Stimulated activated CD4-positive, alpha-beta T cell treated with anti-CD3 and anti-CD28 coated beads, Interleukin-12 subunit alpha, Interleukin-12 subunit beta, amount 100 ng/mL, for 48 hours (primary cell): ENCODE measurements around the gene RAB11FIP4.

ENCODE experiments used
- DNase-seq, 3 donors: peaks; one replicate each; pipeline ENCODE4 v3.0.0-alpha.2; 2020; ENCODE audit warnings: low read depth in 2 of 3, low spot score in 1 of 3

RAB11FIP4 gene

GRCh38 chr17:31405890-31406371 lies 14.5 kb downstream of the RAB11FIP4 start:
- no peak for DNase-seq

DNA sequence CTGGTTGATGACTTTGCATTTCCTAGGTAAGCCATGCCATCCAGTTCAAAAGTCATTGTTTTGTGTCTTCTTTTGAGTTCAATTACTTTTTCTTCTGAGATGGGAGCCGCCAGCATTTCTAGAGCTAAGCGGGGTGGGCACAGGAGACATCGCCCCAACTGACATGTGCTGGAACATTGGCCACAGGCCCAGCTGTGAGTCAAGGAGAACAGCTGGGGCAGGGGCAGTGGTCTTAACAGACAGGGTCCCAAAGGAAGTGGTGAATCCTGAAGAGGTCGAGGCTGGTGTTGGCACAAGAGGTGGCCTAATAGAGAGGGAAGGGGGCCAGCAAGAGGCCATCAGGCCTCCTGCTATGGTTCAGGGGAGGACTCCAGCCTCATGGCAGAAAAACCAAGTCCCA lies 17.1 kb downstream of the RAB11FIP4 start:
- no peak for DNase-seq

DNA sequence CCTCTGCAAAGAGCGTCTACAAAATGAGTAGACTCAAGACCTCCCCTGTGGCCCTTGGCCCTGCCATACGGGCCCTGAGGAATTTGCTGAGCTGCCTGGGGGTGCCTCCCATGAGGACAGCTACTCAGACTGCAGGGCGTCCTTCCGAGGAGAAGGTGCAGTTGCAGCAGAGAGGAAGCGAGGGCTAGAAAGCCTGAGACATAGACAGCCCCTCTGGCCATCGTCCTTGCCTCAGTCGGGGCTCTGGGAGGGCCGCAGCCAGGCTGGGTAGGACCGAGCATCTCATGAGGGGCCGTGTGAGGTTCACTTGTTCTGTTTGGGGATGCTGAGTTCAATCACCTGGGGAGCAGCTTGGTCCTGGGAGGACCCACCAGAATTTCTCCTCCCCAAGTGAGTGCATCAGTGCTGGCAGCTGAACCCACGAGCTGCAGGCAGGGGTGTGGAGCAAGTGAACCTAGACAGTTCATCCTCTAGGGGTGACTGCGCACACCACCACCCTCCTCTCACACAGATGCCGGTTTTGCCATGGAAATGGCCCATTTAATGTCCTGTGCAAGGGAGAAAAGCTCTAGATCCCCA lies 20.3 kb downstream of the RAB11FIP4 start:
- DNase-seq, result no peak

- no peak for DNase-seq
These were observed 21.0 kb downstream of the RAB11FIP4 start for GRCh38 chr17:31412511-31412910.

GRCh38 chr17:31413081-31413799 lies 21.8 kb downstream of the RAB11FIP4 start:
- DNase-seq, result no peak

DNA sequence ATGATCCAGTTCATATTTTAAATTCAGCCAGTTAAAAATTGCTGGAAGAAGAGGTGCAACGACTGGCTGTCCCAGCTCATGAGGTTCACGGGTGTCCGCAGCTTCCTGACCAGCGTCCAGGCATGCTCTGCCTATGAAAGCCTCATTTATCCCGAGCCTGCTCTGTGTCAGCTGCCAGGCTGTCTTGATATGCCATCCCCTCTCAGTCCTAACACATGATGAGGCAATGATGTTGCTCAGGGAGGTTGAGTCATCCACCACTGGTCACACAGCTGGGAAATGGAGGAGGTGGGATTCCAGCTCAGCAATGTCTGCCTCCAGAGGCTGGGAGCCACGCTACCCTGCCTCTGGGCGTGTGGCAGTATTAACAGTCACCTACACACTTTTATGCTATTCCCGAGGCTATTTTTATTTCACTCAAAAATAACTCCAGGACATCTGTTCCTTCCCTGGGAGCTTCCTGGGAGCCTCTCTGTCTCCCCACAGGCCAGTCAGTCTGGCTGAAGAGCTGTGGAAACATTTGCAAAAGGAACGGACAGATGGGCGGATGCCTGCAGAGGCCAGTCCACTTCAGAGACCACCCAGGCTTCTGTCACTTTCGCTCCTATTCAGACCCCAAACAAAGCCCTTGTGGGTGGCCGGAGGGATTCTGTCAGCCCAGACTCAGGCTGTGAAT lies 22.5 kb downstream of the RAB11FIP4 start:
- DNase-seq, result no peak

- DNase-seq, result no peak
These were observed 23.1 kb downstream of the RAB11FIP4 start for GRCh38 chr17:31414550-31414918.

- DNase-seq, result no peak
These were observed 23.6 kb downstream of the RAB11FIP4 start for GRCh38 chr17:31415004-31415454.

- no peak for DNase-seq
These were observed 24.4 kb downstream of the RAB11FIP4 start for GRCh38 chr17:31415640-31416502.

- no peak for DNase-seq
These were observed 25.0 kb downstream of the RAB11FIP4 start for GRCh38 chr17:31416503-31416923.

DNA sequence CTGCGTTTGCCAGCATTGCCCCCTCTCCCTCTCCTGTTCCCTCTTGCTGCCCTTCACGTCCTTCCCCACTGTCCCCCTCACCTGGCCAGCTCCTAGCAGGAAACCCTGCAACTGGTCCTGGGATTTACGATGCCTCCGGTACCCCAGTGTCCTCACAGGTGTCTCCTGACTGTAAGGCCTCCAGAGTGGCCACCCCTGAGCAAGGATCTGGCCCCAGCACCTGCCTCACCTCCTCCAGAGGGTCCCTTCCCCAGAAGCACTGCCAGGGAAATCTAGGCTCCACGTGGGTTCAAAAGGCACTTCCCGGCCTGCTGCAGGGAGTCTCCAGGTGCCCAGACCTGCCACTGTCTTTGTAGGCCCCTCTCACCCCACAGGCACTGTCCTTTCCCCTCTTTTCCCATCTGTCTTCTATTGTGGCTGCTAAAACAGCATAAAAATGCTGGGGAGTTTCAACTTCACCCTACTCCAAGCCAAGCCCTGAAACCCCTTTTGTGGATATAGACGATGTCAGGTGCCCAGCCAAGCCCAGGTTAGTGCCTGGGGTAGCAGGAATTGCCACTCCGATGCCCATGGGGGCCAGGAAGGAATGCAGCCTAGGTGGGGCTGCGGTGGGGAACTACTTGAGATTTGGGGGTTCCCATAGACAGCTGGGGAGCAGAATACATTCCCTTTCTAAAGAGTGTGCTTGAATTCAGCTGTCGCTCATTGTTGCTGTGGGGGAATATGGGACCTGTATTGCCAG lies 25.7 kb downstream of the RAB11FIP4 start:
- DNase-seq, result no peak

GRCh38 chr17:31418773-31419350 lies 27.4 kb downstream of the RAB11FIP4 start:
- no peak for DNase-seq

DNA sequence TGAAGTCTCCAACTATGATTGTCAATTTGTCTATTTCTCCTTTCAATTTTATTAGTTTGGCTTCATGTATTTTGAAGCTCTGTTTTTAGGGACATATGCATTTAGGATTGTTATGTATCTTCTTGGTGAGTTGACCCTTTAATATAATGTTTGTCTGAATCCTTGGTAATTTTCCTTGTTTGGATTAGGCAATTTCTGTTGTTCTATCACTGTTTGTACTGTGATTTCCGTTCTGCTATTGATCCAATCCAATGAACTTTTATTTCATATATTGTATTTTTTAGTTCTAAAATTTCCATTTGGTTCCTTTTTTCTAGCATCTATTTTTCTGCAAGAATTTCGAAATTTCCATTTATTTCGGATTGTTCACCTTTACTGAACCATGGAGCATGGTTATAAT lies 31.0 kb downstream of the RAB11FIP4 start:
- DNase-seq, result no peak

- DNase-seq, result no peak
These were observed 33.4 kb downstream of the RAB11FIP4 start for GRCh38 chr17:31424944-31425281.

- no peak for DNase-seq
These were observed 34.0 kb downstream of the RAB11FIP4 start for GRCh38 chr17:31425282-31426040.

DNA sequence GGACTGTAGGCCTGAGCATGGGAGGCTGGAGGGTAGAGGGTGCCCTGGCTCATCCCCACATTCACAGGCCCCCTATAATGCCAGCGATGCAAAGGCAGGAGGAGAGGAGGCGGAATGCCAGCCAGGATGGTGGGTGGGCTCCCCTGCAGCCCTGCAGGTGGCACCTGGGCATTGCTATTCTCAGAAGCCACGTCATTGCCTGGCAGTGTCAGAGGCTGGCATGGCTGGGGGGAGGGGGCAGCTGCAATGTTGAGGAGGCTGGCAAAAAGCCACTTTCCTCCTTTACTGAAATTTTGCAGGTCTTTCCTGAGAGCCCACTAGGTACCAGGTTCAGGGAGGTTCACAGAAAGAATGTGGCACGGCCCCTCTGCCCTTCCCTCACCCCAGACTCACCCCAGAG lies 36.2 kb downstream of the RAB11FIP4 start:
- DNase-seq, result no peak

GRCh38 chr17:31428111-31428510 lies 36.6 kb downstream of the RAB11FIP4 start:
- DNase-seq, result no peak

GRCh38 chr17:31428512-31428911 lies 37.0 kb downstream of the RAB11FIP4 start:
- no peak for DNase-seq

DNA sequence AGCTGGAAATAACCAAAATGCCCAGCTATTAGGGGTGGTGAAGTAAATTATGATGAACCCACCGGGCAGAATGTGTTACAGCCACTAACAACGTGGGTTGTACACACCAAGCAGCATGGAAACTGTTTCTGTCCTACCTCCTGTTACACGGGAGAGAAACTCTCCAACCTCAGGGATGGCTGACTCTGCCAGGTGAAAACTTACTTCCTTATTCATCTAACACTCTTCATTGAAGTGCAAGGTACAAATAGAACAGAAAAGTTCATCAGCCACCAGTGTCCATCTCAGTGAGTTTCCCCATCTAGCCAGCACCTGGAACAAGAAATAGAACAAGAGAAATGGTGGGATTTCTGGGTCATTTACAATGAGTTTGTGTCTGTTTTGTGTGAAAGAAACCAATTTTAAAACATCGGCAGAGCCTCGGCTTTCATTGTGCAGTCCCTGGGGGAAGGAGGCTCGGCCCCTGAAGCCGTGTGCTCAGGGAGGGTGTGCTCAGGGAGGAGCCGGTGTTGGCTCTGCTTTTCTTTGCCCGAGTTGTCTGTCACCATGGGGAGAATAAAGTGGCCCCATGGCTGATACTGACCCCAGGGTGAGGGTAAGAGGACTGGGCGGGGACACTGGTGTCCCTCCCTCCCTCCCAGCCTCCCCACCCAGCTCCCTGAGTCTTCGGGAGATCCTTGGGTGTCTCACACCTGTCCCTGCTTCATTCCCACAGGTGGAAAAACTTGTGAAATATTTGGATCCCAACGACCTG lies 39.8 kb downstream of the RAB11FIP4 start:
- no peak for DNase-seq
